ENCODE measurements around the gene CFAP52. TPM values are rescaled to one million over a fixed set of nuclear protein-coding genes. Genes with fewer than 3 reads are reported as not detected.
A peak's percentile ranks its signal among the peaks of the same experiment; 100 is the strongest.

CFAP52 gene
- total and polyA plus RNA-seq, 2 of the 13 experiments (the other 11 are each of a cell fraction or from before 2014, with no cell fraction given) = not detected

GRCh38 chr17:9645851-9646545 is 69.6 kb downstream of the CFAP52 start (continued):
- no peak for TF ChIP-seq SP140L (CRISPR knock-in tag; IDR thresholded peaks at IDR 0.05; ENCODE audit: borderline replicate concordance)
- no peak for TF ChIP-seq PAF1 (CRISPR knock-in tag; IDR thresholded peaks at IDR 0.05)
- 0 out of 2 replicates have a peak, but pooled peaks have one; percentile 17 for TF ChIP-seq TFDP1 (CRISPR knock-in tag; IDR thresholded peaks at IDR 0.05; ENCODE audit: borderline replicate concordance)
- TF ChIP-seq ZNF350 (CRISPR knock-in tag; IDR thresholded peaks at IDR 0.05; ENCODE audit: borderline replicate concordance, low read depth) = no peak
- TF ChIP-seq HOXA5 (CRISPR knock-in tag; IDR thresholded peaks at IDR 0.05) = peak; percentile 49; the same call in 1 of the 2 replicates
- peak; percentile 15; the same call in 1 of the 2 replicates for TF ChIP-seq ARID4A (CRISPR knock-in tag; IDR thresholded peaks at IDR 0.05; ENCODE audit: borderline replicate concordance)
- no peak for TF ChIP-seq KDM5B (CRISPR knock-in tag; IDR thresholded peaks at IDR 0.05; ENCODE audit: borderline replicate concordance)
- TF ChIP-seq BCL6 (CRISPR knock-in tag; IDR thresholded peaks at IDR 0.05) = peak; percentile 58; the same call in 1 of the 2 replicates
- 0 out of 2 replicates have a peak, but pooled peaks have one; percentile 29 for TF ChIP-seq RBFOX2 (IDR thresholded peaks at IDR 0.05; ENCODE audit: low read depth, low read length)
- TF ChIP-seq ZNF414 (CRISPR knock-in tag; IDR thresholded peaks at IDR 0.05) = no peak
- no peak for TF ChIP-seq ZNF614 (CRISPR knock-in tag; IDR thresholded peaks at IDR 0.05; ENCODE audit: borderline replicate concordance)
- TF ChIP-seq TFE3 (CRISPR knock-in tag; IDR thresholded peaks at IDR 0.05) = no peak
- peak; percentile 64 for TF ChIP-seq CTCF (CRISPR knock-in tag; IDR thresholded peaks at IDR 0.05)
- no peak for TF ChIP-seq ZNF703 (CRISPR knock-in tag; IDR thresholded peaks at IDR 0.05; ENCODE audit: borderline replicate concordance)
- peak; percentile 20; the same call in 1 of the 2 replicates for TF ChIP-seq HNF4A (CRISPR knock-in tag; IDR thresholded peaks at IDR 0.05)
- no peak for TF ChIP-seq ZNF547 (CRISPR knock-in tag; IDR thresholded peaks at IDR 0.05)
- TF ChIP-seq ZSCAN20 (CRISPR knock-in tag; IDR thresholded peaks at IDR 0.05; ENCODE audit: borderline replicate concordance) = no peak
